ENCODE results near the gene COL6A3. TPM values are rescaled to one million over a fixed set of nuclear protein-coding genes. Genes with fewer than 3 reads are reported as not detected.

The COL6A3 gene
- total RNA-seq, 2 donors from 2014 or later: 61.6 to 103 TPM

GRCh38 chr2:237276716-237277490, 137.1 kb downstream of the COL6A3 start:
- Histone ChIP-seq H3K4me1 (peaks cover 0 to 5% of the 10 kb centered on the region in 2 donors), H3K4me3 (no peak overlapping the region), H3K27me3 (no peaks in the 10 kb centered on the region), H3K27ac (no peak overlapping the region), H3K9me3 (no peaks in the 10 kb centered on the region), H3K36me3 (no peaks in the 10 kb centered on the region)
- TF ChIP-seq CTCF (IDR thresholded peaks at IDR 0.05): no peak
- no peak for DNase-seq (ENCODE audit: low spot score)

Other genes with a start within 250 kb of the COL6A3 start
- gene MLPH, start 73.1 kb upstream of the COL6A3 start, total RNA-seq: 100 to 1,000 TPM in 1 of 2 donors, 10 to 100 TPM in 1; 27.1 to 108 TPM
- not detected for gene PRLH, start 152.4 kb upstream of the COL6A3 start, total RNA-seq
- 1 to 10 TPM; 1.0 to 4.5 TPM for gene RAB17, start 176.6 kb upstream of the COL6A3 start, total RNA-seq
- gene LRRFIP1, start 213.4 kb upstream of the COL6A3 start, total RNA-seq: 10 to 100 TPM; 71.2 to 88.5 TPM

Measured in right atrium auricular region (tissue), 2 donors.